Cardiac fibroblast (primary cell): ENCODE data around the gene HSPD1.
A peak's percentile ranks its signal among the peaks of the same experiment; 100 is the strongest.
"Not testable (repeated sequence)": the region's sequence is repeated elsewhere in the genome, so short reads cannot be mapped to it uniquely, and the experiment has no call there.

Source experiments
- DNase-seq, 2 donors: peaks; one replicate each; pipeline versions ENCODE4 v3.0.0 to v3.0.0-alpha.2; 2010; ENCODE audit warnings: low read depth in 2 of 2
- H3K4me3 ChIP-seq, 2 donors: replicated peaks in 1 of 2; 1 replicate in 1 of 2; 2 replicates in 1 of 2; pipeline ENCODE4 v1.5.1; 2011; ENCODE audit warnings: low read depth in 2 of 2, low read length in 2 of 2, mild to moderate bottlenecking in 2 of 2, moderate library complexity in 1 of 2
- CTCF ChIP-seq: IDR thresholded peaks from one replicate; pipeline ENCODE4 v1.5.1; 2011; ENCODE audit warnings: low read depth, mild to moderate bottlenecking, low read length, inconsistent platforms

HSPD1 gene

GRCh38 chr2:197486175-197486574 lies 13.5 kb downstream of the HSPD1 start:
- TF ChIP-seq CTCF, result no peak
- no peak overlapping the region for H3K4me3 ChIP-seq
- no peak for DNase-seq

GRCh38 chr2:197484248-197484647 lies 15.4 kb downstream of the HSPD1 start:
- DNase-seq, H3K4me3 ChIP-seq: not testable (repeated sequence)

- no peak for DNase-seq
- H3K4me3 ChIP-seq, result no peak overlapping the region
- no peak for TF ChIP-seq CTCF
Observed at GRCh38 chr2:197480165-197481036, 19.2 kb downstream of the HSPD1 start.

- TF ChIP-seq CTCF, result no peak
- DNase-seq, result no peak
- no peak overlapping the region for H3K4me3 ChIP-seq
Observed at GRCh38 chr2:197477797-197478196, 21.8 kb downstream of the HSPD1 start.

GRCh38 chr2:197472166-197472565 lies 27.5 kb downstream of the HSPD1 start:
- H3K4me3 ChIP-seq, result no peak overlapping the region
- TF ChIP-seq CTCF, result no peak
- no peak for DNase-seq

GRCh38 chr2:197464175-197464574 lies 35.5 kb downstream of the HSPD1 start:
- no peak overlapping the region for H3K4me3 ChIP-seq
- peak; percentile 12 to 36 for DNase-seq
- no peak for TF ChIP-seq CTCF

- H3K4me3 ChIP-seq, result no peak overlapping the region
- DNase-seq, result peak; percentile 12 to 40
- TF ChIP-seq CTCF, result no peak
Observed at GRCh38 chr2:197461057-197461456, 38.6 kb downstream of the HSPD1 start.
